ENCODE measurements around the gene RUSF1.
"Not testable (repeated sequence)": the region's sequence is repeated elsewhere in the genome, so short reads cannot be mapped to it uniquely, and the experiment has no call there.

RUSF1 gene

DNA sequence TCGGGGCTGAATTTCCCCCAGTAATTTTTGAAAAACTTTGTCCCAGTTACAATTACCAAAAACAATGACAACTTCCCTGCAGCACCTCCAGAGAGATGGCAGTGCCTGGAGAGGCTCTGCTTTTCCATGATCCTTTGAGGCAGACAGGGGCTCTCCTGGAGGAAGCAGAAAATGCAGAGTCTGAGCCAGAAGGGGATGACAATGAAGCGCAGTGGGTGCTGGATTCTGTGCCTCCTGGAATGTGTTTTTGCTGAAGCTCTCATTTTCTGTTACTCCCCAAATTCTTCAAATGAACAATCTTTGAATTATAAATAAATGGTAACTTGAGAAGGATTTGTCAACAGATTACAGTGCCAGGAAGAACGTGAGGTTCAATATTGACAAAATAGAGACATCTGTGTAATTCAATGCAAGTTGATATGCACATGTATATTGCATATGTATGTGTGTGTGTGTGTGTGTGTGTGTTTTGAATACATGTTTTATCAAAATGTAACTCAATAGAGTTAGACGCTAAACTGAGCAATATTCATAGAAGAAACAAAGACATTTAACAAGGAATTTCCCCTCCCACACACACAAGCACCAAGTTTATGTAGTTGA lies 9.7 kb upstream of the RUSF1 start:
- no peak for DNase-seq (ENCODE audit: low read depth)

DNA sequence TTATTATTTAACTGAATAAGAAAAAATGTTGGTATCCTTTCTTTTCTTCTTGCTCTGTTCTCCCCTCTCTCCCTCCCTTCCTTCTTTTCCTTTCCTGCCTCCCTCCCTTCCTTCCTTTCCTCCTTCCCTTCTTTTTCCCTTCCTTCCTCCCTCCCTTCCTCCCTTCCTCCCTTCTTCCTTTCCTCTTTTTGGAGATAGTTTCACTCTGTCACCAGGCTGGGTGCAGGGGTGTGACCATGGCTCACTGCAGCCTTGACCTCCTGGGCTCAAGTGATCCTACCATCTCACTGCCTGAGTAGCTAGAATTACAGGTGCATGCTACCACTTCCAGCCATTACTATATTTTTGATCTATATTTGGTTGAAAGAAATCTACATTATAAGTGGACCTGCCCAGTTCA lies 5.7 kb upstream of the RUSF1 start:
- DNase-seq (ENCODE audit: low read depth), result no peak

GRCh38 chr16:31513126-31513525 lies 4.9 kb upstream of the RUSF1 start:
- peak; percentile 62 for DNase-seq (ENCODE audit: low read depth)

DNA sequence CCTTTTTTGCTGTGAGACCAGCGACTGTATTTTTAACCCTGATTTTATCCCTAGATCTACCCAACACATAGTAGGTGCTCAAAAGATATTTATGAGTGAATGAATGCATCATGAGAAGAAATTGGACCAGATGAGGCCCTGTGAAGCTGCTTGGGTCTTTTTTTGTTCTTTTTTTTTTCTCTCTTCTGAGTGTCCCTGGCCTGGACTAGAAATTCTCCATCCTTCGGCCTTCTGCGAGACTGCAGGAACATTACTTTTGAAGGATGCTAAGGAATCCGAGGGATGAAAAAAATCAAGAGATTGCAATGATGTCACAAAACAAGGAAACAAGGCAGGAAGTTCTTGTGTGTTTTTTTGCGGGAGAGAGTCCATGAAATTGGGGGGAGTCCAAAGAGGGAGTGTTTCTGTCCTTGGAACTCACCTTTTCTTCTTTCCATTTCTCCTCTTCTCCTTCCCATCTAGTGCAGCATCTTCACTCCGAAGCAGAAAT lies 560 bp upstream of the RUSF1 start:
- peak; percentile 34 for DNase-seq (ENCODE audit: low read depth)

DNA sequence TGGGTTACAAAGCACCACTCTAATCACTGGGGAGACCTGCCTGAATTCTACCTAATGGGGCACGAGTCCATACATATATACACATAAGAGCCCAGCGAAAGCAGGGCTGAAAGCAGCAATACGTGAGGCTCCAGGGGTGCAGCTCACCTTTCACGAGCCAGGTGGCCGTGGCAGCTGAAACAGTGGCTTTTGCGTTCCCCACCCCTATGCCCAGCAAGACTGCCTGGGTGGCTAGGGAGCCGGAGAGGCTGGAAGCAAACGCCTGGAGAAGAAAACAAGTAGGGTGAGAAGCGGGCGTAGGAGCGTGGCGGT lies 618 bp downstream of the RUSF1 start:
- DNase-seq (ENCODE audit: low read depth), result no peak

DNA sequence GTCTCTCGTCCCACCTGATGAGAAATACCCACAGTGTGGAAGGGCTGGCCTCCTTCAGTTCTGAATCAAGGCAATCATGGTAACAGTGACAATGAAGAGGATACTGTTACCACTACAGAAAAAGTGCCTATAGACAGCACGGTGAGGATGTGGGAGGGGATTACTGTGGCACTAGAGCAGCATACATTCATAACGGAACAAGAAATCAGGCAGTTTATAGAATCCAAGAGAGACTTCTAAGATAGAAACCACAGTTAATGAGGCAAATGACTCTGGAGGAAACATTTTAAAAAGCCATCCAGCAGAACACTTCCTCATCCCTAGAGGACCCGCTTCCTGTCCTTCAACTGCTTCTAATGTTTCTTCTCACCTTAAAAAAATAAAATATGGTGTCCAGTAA lies 2.7 kb downstream of the RUSF1 start:
- DNase-seq (ENCODE audit: low read depth), result no peak

- no peak for DNase-seq (ENCODE audit: low read depth)
Measured at GRCh38 chr16:31504159-31504558, 4.0 kb downstream of the RUSF1 start.

DNA sequence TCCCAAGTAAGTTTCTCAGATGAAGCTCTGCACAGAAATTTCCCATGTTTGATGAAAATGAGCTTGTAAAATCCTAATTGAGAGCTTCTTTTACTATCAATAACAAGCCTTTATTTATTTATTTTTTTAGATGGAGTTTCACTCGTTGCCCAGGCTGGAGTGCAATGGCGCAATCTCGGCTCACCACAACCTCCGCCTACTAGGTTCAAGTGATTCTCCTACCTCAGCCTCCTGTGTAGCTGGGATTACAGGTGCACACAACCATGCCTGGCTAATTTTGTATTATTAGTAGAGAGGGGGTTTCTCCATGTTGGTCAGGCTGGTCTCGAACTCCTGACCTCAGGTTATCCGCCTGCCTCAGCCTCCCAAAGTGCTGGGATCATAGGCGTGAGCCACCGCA lies 4.6 kb downstream of the RUSF1 start:
- not testable (repeated sequence) for DNase-seq (ENCODE audit: low read depth)

DNA sequence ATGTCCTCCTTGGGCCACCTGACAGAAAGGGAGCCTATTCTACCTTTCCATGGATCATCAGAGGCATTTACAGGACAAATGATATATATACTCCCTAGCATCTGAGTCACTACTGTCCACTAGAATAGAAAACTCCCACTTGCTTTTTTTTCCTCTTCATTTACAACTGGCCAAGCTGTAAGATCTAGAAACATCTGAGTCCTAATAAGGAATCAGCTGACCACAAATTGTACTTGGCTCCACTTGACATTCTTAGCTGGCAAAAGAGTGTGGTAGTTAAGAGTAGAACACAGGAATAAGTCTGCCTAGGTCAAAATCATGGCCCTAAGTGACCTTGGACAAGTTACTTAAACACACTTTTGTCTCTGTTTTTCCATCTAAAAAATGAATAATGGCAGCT lies 5.2 kb downstream of the RUSF1 start:
- peak; percentile 50 for DNase-seq (ENCODE audit: low read depth)

DNA sequence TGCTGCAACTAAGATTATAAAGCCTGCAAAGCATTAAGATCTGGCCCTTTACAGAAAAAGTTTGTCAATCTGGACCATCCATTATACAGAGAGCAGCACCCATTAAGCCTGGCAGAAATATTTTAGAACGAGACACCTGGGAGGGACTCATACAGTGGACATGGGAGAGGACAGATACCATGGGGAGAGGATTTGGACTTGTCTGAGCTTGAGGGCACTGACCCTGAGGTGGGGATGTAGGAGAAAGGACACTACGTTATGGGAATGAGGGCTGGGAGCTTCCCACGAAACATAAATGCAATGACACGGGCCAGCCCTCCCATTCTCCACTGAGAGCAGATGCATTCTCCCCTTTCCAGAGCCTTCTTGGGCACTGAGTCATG lies 6.2 kb downstream of the RUSF1 start:
- no peak for DNase-seq (ENCODE audit: low read depth)

DNA sequence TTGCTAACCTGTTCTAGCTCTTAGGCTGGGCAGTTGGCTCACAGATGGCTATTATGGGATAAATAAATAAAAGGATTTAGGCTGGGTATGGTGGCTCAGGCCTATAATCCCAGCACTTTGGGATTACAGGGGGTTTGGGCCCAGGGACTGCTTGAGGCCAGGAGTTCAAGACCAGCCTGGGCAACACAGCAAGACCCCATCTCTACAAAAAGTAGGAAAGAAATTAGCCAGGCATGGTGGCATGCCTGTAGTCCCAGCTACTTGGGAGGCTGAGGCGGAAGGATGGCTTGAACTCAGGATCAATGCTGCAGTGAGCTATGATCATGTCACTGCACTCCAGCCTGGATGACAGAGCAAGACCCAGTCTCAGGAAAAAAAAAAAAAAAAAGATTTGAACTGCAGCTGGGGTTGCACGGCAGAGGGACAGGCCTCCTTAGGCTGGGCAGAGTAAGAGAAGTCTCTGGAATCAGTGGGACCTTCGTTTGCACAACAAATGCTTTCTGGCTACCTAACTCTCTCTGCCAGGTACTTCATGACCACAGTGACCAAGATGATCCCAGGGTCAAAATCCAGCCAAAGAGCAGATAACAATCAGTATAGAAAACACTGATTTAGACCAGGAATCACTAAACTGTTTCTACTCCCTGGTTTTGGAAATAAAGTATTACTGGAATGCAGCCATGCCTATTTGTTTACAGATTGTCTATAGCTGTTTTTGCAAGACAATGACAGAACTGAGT lies 6.8 kb downstream of the RUSF1 start:
- no peak for DNase-seq (ENCODE audit: low read depth)

DNA sequence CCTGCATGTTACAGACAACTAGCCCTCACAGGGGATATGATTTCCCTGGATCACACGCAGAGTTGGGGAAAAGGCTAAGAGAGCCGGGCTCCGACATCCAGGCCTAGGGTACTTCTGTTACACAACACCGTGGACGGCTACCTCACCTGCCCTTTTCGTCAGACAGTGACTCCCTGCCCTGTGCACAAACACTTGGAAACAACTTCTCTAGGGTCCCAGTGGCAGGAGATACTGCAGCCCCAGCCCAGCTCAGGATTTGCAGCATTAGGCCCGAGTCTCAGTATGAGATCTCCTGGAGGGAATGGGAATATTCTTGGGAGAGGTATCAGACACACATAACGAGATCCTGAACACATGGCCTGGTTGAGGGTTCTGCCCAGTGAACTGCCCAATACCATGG lies 8.3 kb downstream of the RUSF1 start:
- DNase-seq (ENCODE audit: low read depth), result no peak

DNA sequence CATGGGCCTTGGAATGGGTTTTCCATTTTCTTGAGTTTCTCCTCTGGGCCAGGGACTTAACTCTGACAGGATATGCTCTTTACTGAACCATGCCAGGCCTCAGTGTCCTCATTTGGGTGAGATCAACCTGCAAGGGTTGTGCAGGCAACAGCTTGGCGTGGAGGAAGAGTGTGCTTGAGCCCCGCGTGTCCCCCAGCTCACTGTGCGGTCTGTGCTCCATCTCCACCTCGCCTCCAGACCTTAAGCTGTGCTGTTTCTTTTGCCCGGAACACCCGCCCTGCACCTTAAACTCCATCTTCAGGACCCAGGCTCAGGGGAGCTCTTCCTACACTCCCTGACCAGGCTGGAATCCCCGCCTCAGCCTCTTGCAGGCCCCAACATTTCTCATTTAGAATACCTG lies 9.7 kb downstream of the RUSF1 start:
- no peak for DNase-seq (ENCODE audit: low read depth)

DNA sequence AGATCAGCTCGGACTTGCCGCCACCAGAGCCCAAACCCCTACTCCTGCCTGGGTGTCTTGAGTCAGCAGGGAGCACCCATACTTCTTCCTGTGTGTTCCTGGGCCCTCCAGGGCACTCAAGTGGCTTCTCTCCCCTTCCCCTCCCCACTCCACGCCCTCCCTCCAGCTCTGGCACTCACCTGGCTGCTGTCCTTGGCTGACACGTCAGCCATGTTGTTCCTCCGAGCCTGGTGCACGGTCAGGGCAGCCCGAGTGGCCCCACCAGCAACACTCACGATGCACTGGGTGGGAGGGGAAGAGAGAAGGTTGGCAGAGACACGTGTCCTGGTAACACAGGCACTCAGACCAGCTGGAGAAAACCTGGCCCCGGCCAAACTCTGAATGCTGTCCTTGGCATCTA lies 11.5 kb downstream of the RUSF1 start:
- DNase-seq (ENCODE audit: low read depth), result no peak

- DNase-seq (ENCODE audit: low read depth), result no peak
Measured at GRCh38 chr16:31493506-31494125, 14.6 kb downstream of the RUSF1 start.

GRCh38 chr16:31491778-31492418 lies 16.3 kb downstream of the RUSF1 start:
- DNase-seq (ENCODE audit: low read depth), result no peak

- DNase-seq (ENCODE audit: low read depth), result no peak
Measured at GRCh38 chr16:31489616-31490584, 18.3 kb downstream of the RUSF1 start.

DNA sequence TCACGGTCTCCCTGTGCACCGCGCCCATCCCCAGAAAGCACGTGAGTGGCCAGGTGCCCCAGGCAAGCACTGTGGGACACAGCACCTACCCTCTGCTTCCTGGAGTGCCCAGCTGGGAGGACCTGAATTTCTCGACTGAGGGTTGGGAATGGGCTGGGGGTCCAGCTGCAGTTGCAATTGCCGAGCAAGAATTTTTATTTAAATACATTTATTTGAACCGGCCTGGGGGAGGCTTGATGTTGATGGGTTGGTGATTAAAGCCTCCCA lies 19.0 kb downstream of the RUSF1 start:
- DNase-seq (ENCODE audit: low read depth), result no peak

DNA sequence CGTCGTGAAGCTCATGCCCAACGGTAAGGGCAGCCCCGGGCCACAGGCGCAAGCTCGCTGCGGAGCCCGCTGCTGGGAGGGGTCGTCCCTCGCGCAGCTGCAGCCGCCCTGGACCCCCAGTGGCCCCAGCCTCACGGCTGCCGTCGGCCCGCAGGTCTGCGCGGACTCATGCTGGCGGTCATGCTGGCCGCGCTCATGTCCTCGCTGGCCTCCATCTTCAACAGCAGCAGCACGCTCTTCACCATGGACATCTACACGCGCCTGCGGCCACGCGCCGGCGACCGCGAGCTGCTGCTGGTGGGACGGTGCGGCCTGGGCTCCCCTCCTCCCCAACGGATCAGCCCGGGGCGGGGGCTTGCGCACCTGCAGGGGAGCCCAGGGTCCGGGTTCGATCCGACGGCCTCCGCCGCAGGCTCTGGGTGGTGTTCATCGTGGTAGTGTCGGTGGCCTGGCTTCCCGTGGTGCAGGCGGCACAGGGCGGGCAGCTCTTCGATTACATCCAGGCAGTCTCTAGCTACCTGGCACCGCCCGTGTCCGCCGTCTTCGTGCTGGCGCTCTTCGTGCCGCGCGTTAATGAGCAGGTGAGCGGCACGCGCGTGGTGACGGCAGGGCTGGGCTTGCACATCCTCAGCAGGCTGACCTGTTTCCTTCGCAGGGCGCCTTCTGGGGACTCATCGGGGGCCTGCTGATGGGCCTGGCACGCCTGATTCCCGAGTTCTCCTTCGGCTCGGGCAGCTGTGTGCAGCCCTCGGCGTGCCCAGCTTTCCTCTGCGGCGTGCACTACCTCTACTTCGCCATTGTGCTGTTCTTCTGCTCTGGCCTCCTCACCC lies 19.5 kb downstream of the RUSF1 start:
- DNase-seq (ENCODE audit: low read depth), result no peak

DNA sequence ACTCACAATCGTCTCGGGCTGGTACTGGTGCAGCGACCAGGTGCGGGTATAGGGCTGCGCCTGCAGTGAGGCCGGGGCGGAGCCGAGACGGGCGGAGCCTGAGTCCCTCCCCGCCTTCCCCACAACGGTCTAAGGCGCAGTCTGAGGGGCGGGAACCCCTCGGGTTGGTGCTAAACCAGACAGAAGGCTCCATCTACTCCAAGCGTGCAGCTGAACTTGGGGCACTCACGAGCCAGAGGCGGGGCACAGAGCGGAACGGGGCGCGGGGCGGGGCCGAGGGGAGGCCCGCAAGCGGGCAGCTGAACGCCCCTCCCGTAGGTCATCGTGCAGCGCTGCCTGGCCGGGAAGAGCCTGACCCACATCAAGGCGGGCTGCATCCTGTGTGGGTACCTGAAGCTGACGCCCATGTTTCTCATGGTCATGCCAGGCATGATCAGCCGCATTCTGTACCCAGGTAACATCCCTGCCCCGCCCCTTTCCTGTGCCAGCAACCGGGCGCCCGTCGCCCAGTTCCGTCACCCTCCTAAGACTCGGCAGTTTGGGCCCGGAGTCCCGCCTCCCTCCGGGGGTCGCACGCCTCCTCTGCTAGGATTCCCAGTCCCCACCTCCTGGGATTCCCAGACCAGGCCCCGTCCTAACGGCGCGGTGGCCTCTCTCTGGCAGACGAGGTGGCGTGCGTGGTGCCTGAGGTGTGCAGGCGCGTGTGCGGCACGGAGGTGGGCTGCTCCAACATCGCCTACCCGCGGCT lies 20.3 kb downstream of the RUSF1 start:
- no peak for DNase-seq (ENCODE audit: low read depth)
